Neuronal stem cell (in vitro differentiated cells): Measurements from ENCODE around the gene TMEM63A.
A peak's percentile ranks its signal among the peaks of the same experiment; 100 is the strongest.

ENCODE experiments used
- DNase-seq: peaks from one replicate; pipeline ENCODE4 v3.0.0-alpha.2; 2013; ENCODE audit warnings: low spot score
- H2AFZ ChIP-seq: one replicate; pipeline ENCODE4 v1.6.1; 2013; ENCODE audit warnings: mild to moderate bottlenecking, low read length, inconsistent platforms
- H2AK5ac ChIP-seq: 2 replicates; pipeline ENCODE4 v1.6.1; 2013; ENCODE audit warnings: low read depth, mild to moderate bottlenecking, inconsistent platforms, low read length, moderate library complexity, mixed read lengths
- H2BK120ac ChIP-seq: 2 replicates; pipeline ENCODE4 v1.6.1; 2013; ENCODE audit warnings: low read depth, mild to moderate bottlenecking, inconsistent platforms, low read length, moderate library complexity, mixed read lengths
- H2BK12ac ChIP-seq: one replicate; pipeline ENCODE4 v1.6.1; 2013; ENCODE audit warnings: low read length, inconsistent platforms
- H2BK15ac ChIP-seq: 2 replicates; pipeline ENCODE4 v1.6.1; 2013; ENCODE audit warnings: mild to moderate bottlenecking, low read length, inconsistent platforms, mixed read lengths
- H2BK5ac ChIP-seq: one replicate; pipeline ENCODE4 v1.6.1; 2013; ENCODE audit warnings: inconsistent platforms, mild to moderate bottlenecking, low read length, moderate library complexity
- H3K14ac ChIP-seq: one replicate; pipeline ENCODE4 v1.6.1; 2013; ENCODE audit warnings: low read length, inconsistent platforms
- H3K18ac ChIP-seq: 2 replicates; pipeline ENCODE4 v1.6.1; 2013; ENCODE audit warnings: low read length, inconsistent platforms
- H3K23ac ChIP-seq: 2 replicates; pipeline ENCODE4 v1.6.1; 2013; ENCODE audit warnings: low read depth, mild to moderate bottlenecking, mixed read lengths, low read length, inconsistent platforms; ENCODE audit not compliant: poor library complexity
- H3K27ac ChIP-seq: replicated peaks from 3 replicates; pipeline ENCODE4 v1.5.1; 2013; ENCODE audit warnings: low read length, inconsistent platforms
- H3K27me3 ChIP-seq, 3 experiments: 2 replicates each; pipeline ENCODE4 v1.6.1; 2013; ENCODE audit warnings: low read length in 3 of 3, mild to moderate bottlenecking in 2 of 3, inconsistent platforms in 1 of 3, low read depth in 1 of 3, mixed read lengths in 1 of 3, moderate library complexity in 1 of 3; ENCODE audit not compliant: control insufficient read depth in 3 of 3, insufficient read depth in 3 of 3
- H3K36me3 ChIP-seq, 2 donors: replicated peaks in 1 of 2; 2 replicates each; pipeline ENCODE4 v1.6.1; 2013; ENCODE audit warnings: low read length in 2 of 2; ENCODE audit not compliant: control insufficient read depth in 2 of 2, insufficient read depth in 2 of 2
- H3K4ac ChIP-seq: 2 replicates; pipeline ENCODE4 v1.6.1; 2013; ENCODE audit warnings: inconsistent platforms, mild to moderate bottlenecking, low read length, moderate library complexity
- H3K4me1 ChIP-seq, 2 donors: 1 replicate in 1 of 2; 2 replicates in 1 of 2; pipeline ENCODE4 v1.6.1; 2013; ENCODE audit warnings: low read length in 2 of 2, low read depth in 1 of 2; ENCODE audit not compliant: control insufficient read depth in 2 of 2, insufficient read depth in 1 of 2
- H3K4me2 ChIP-seq: one replicate; pipeline ENCODE4 v1.6.1; 2013; ENCODE audit warnings: mild to moderate bottlenecking, low read length, inconsistent platforms; ENCODE audit not compliant: insufficient read depth, poor library complexity, severe bottlenecking
- H3K4me3 ChIP-seq, 2 donors: 2 replicates each; pipeline ENCODE4 v1.5.1; 2013; ENCODE audit warnings: low read length in 2 of 2, mild to moderate bottlenecking in 2 of 2, inconsistent platforms in 1 of 2, moderate library complexity in 1 of 2
- H3K79me1 ChIP-seq: one replicate; pipeline ENCODE4 v1.6.1; 2013; ENCODE audit warnings: low read depth, mild to moderate bottlenecking, inconsistent platforms, low read length, moderate library complexity
- H3K9ac ChIP-seq: one replicate; pipeline ENCODE4 v1.6.1; 2013; ENCODE audit warnings: mild to moderate bottlenecking, low read depth, low read length, inconsistent platforms; ENCODE audit not compliant: poor library complexity
- H3K9me3 ChIP-seq, 2 donors: replicated peaks in 1 of 2; 2 replicates each; pipeline versions ENCODE3 to v1.6.1; 2013; ENCODE audit warnings: low read length in 2 of 2, mild to moderate bottlenecking in 2 of 2, inconsistent platforms in 1 of 2, low read depth in 1 of 2, mixed read lengths in 1 of 2, moderate library complexity in 1 of 2; ENCODE audit not compliant: control insufficient read depth in 2 of 2, insufficient read depth in 1 of 2
- H4K8ac ChIP-seq: one replicate; pipeline ENCODE4 v1.6.1; 2013; ENCODE audit warnings: low read depth, mild to moderate bottlenecking, inconsistent platforms, low read length, moderate library complexity
- H4K91ac ChIP-seq: one replicate; pipeline ENCODE4 v1.6.1; 2013; ENCODE audit warnings: low read length, low read depth, mild to moderate bottlenecking, inconsistent platforms; ENCODE audit not compliant: poor library complexity
- WGBS, 2 donors: extraction: QIAGEN DNeasy Blood & Tissue Kit; methylation state at CpG; one replicate each; pipeline ENCODE4 v1.1.7; 2013; ENCODE audit warnings: missing lambda C conversion rate in 2 of 2, mixed read lengths in 1 of 2; ENCODE audit not compliant: insufficient read length in 2 of 2, insufficient replicate concordance in 1 of 2; ENCODE audit errors: extremely low coverage in 2 of 2; 5-methylcytosine and 5-hydroxymethylcytosine counted together

TMEM63A gene

GRCh38 chr1:225880222-225880588 lies 2.0 kb downstream of the TMEM63A start:
- no peaks in the 10 kb centered on the region for H3K9me3 ChIP-seq
- WGBS, 2 donors, result no CpG with 5 or more reads among the region's 2 CpGs
- H3K79me1 ChIP-seq, result no peaks in the 10 kb centered on the region
- H2BK15ac ChIP-seq, result no peak overlapping the region
- no peak for DNase-seq
- H3K4me2 ChIP-seq, result no peak overlapping the region
- no peak overlapping the region for H3K14ac ChIP-seq
- H2AFZ ChIP-seq, result no peak overlapping the region
- H3K9ac ChIP-seq, result no peak overlapping the region
- no peak overlapping the region for H3K23ac ChIP-seq
- no peak overlapping the region for H3K4me3 ChIP-seq
- no peak overlapping the region for H3K18ac ChIP-seq
- peaks cover 0 to 12% of the 10 kb centered on the region in 2 donors for H3K36me3 ChIP-seq
- no peak overlapping the region for H2BK120ac ChIP-seq
- peaks cover 9% of the 10 kb centered on the region in 2 donors for H3K4me1 ChIP-seq
- no peak overlapping the region for H2AK5ac ChIP-seq
- H3K4ac ChIP-seq, result no peak overlapping the region
- no peak overlapping the region for H4K91ac ChIP-seq
- H3K27ac ChIP-seq, result no peak overlapping the region
- H3K27me3 ChIP-seq, result peaks cover 0 to 22% (median 2%) of the 10 kb centered on the region in 3 experiments
- no peak overlapping the region for H2BK5ac ChIP-seq
- H2BK12ac ChIP-seq, result no peak overlapping the region
- H4K8ac ChIP-seq, result no peak overlapping the region

GRCh38 chr1:225879521-225880221 lies 2.5 kb downstream of the TMEM63A start:
- H2BK5ac ChIP-seq, result no peak overlapping the region
- H4K91ac ChIP-seq, result no peak overlapping the region
- no peak overlapping the region for H2BK120ac ChIP-seq

GRCh38 chr1:225878282-225878681 lies 3.9 kb downstream of the TMEM63A start:
- H2BK5ac ChIP-seq, result no peak overlapping the region

More at GRCh38 chr1:225879521-225880221, 2.5 kb downstream of the TMEM63A start:
- peaks cover 0 to 22% (median 2%) of the 10 kb centered on the region in 3 experiments for H3K27me3 ChIP-seq
- no peak for DNase-seq
- H3K79me1 ChIP-seq, result no peaks in the 10 kb centered on the region
- peaks cover 0 to 12% of the 10 kb centered on the region in 2 donors for H3K36me3 ChIP-seq
- no peak overlapping the region for H2AFZ ChIP-seq
- no peak overlapping the region for H3K14ac ChIP-seq
- H3K4me2 ChIP-seq, result no peak overlapping the region
- H3K4me1 ChIP-seq, result peaks cover 9% of the 10 kb centered on the region in 2 donors
- no peak overlapping the region for H3K27ac ChIP-seq
- H3K18ac ChIP-seq, result no peak overlapping the region
- no peak overlapping the region for H4K8ac ChIP-seq
- H2AK5ac ChIP-seq, result peak overlapping the region; percentile 83
- H2BK12ac ChIP-seq, result no peak overlapping the region
- WGBS, 2 donors, result no CpG with 5 or more reads among the region's 8 CpGs
- no peak overlapping the region for H3K9ac ChIP-seq
- H2BK15ac ChIP-seq, result peak overlapping the region; percentile 17
- H3K4me3 ChIP-seq, result no peak overlapping the region
- H3K4ac ChIP-seq, result no peak overlapping the region
- no peak overlapping the region for H3K23ac ChIP-seq
- H3K9me3 ChIP-seq, result no peaks in the 10 kb centered on the region

GRCh38 chr1:225877580-225877979 lies 4.6 kb downstream of the TMEM63A start:
- Histone ChIP-seq H3K4ac (no peak overlapping the region), H3K27me3 (peaks cover 0 to 8% (median 0%) of the 10 kb centered on the region in 3 experiments), H3K9ac (no peak overlapping the region), H3K4me2 (no peak overlapping the region), H3K9me3 (no peaks in the 10 kb centered on the region), H4K8ac (no peak overlapping the region), H4K91ac (no peak overlapping the region), H3K79me1 (no peaks in the 10 kb centered on the region), H3K27ac (no peak overlapping the region), H3K4me3 (no peak overlapping the region), H3K36me3 (peaks cover 0 to 24% of the 10 kb centered on the region in 2 donors), H2BK12ac (no peak overlapping the region), H3K23ac (no peak overlapping the region), H3K18ac (no peak overlapping the region), H2AK5ac (no peak overlapping the region), H2BK15ac (no peak overlapping the region), H3K14ac (no peak overlapping the region), H2BK120ac (no peak overlapping the region), H3K4me1 (peaks cover 9% of the 10 kb centered on the region in 2 donors), H2AFZ (no peak overlapping the region), H2BK5ac (no peak overlapping the region)
- peak; percentile 46 for DNase-seq
- no CpG with 5 or more reads among the region's 10 CpGs for WGBS, 2 donors

More at GRCh38 chr1:225878282-225878681, 3.9 kb downstream of the TMEM63A start:
- no peak overlapping the region for H3K4ac ChIP-seq
- no peaks in the 10 kb centered on the region for H3K79me1 ChIP-seq
- H4K91ac ChIP-seq, result no peak overlapping the region
- peaks cover 0 to 15% (median 0%) of the 10 kb centered on the region in 3 experiments for H3K27me3 ChIP-seq
- no peak overlapping the region for H3K4me2 ChIP-seq
- H3K36me3 ChIP-seq, result peaks cover 0 to 24% of the 10 kb centered on the region in 2 donors
- no peak for DNase-seq
- H3K23ac ChIP-seq, result no peak overlapping the region
- H3K4me1 ChIP-seq, result peaks cover 9% of the 10 kb centered on the region in 2 donors
- H3K9me3 ChIP-seq, result no peaks in the 10 kb centered on the region
- H2BK120ac ChIP-seq, result no peak overlapping the region
- H3K14ac ChIP-seq, result no peak overlapping the region
- no peak overlapping the region for H2BK15ac ChIP-seq
- no peak overlapping the region for H2BK12ac ChIP-seq
- H3K18ac ChIP-seq, result no peak overlapping the region
- no peak overlapping the region for H3K9ac ChIP-seq
- H2AK5ac ChIP-seq, result no peak overlapping the region
- no peak overlapping the region for H3K27ac ChIP-seq
- H3K4me3 ChIP-seq, result no peak overlapping the region
- no peak overlapping the region for H4K8ac ChIP-seq
- WGBS, 2 donors, result no CpG with 5 or more reads among the region's 4 CpGs
- no peak overlapping the region for H2AFZ ChIP-seq
